ENCODE data around the gene KDF1. TPM values are rescaled to one million over a fixed set of nuclear protein-coding genes. Genes with fewer than 3 reads are reported as not detected.

The KDF1 gene
- polyA plus RNA-seq, 1 of the 3 experiments (the other 2 are of a cell fraction), result not detected

- H3K79me2 ChIP-seq (ENCODE audit: insufficient read depth), result 0 out of 2 replicates have a peak, but pooled peaks cover under 1% of the 10 kb centered on the region
- CTCF ChIA-PET, result interaction anchor here (1.1 kb wide), 1 partner anchor 36 kb away, joined by 3 read pairs; no protein-coding TSS in a partner anchor
Observed at GRCh38 chr1:26946270-26946669, 14.0 kb downstream of the KDF1 start.

More at GRCh38 chr1:26946270-26946669, 14.0 kb downstream of the KDF1 start:
- Histone ChIP-seq H3K4me3 (ENCODE audit: low read depth in 2 of 2, low read length in 1 of 2) (no peak overlapping the region), H4K20me1 (ENCODE audit: insufficient read depth) (0 out of 2 replicates have a peak, but pooled peaks cover under 1% of the 10 kb centered on the region), H2AFZ (ENCODE audit: low read depth) (no peak overlapping the region), H3F3A (replicated peaks; ENCODE audit: insufficient read depth) (peaks cover 8% of the 10 kb centered on the region), H3K36me3 (replicated peaks in 1 of 2; ENCODE audit: control insufficient read depth in 1 of 2, insufficient read depth in 2 of 2, low read length in 1 of 2) (peaks cover 26 to 28% of the 10 kb centered on the region in 2 experiments), H3K9me2 (no peaks in the 10 kb centered on the region), H3K4me2 (no peak overlapping the region), H3K4me1 (ENCODE audit: control insufficient read depth in 1 of 2, insufficient read depth in 2 of 2, low read depth in 1 of 2, low read length in 1 of 2) (peaks cover 0 to 3% of the 10 kb centered on the region in 2 experiments; a peak in 1 of 4 replicates), H3K9me3 (no peaks in the 10 kb centered on the region), H3K27me3 (ENCODE audit: insufficient read depth) (no peaks in the 10 kb centered on the region), H3K9ac (no peak overlapping the region), H3K27ac (ENCODE audit: low read depth in 2 of 2, low read length in 1 of 2) (no peak overlapping the region)
- 90% methylated on average over 3 of the region's 4 CpGs for WGBS (ENCODE audit: low lambda C conversion rate)
- no peak for DNase-seq
- POLR2A ChIA-PET, result no interaction called here
- no peak for TF ChIP-seq EZH2phosphoT487 (IDR thresholded peaks at IDR 0.05; ENCODE audit: borderline replicate concordance, low read depth)
- no peak for TF ChIP-seq CTCF (IDR thresholded peaks at IDR 0.05)
- TF ChIP-seq RFX5 (IDR thresholded peaks at IDR 0.05; ENCODE audit: low read length), result no peak
- no peak for TF ChIP-seq ELF1 (IDR thresholded peaks at IDR 0.05)
- no peak for TF ChIP-seq SIN3A (IDR thresholded peaks at IDR 0.05; ENCODE audit: borderline replicate concordance, low read depth, low read length)
- no peak for TF ChIP-seq SMC3 (IDR thresholded peaks at IDR 0.05; ENCODE audit: low read depth, low read length)
- TF ChIP-seq REST (IDR thresholded peaks at IDR 0.05; ENCODE audit: low read depth, low read length), result no peak
- no peak for TF ChIP-seq PBX3 (IDR thresholded peaks at IDR 0.05)
- TF ChIP-seq RAD21 (IDR thresholded peaks at IDR 0.05; ENCODE audit: low read length), result no peak
- TF ChIP-seq GABPA (IDR thresholded peaks at IDR 0.05; ENCODE audit: low read depth), result no peak
- TF ChIP-seq RCOR1 (IDR thresholded peaks at IDR 0.05; ENCODE audit: low read length), result no peak
- no peak for TF ChIP-seq JUND (IDR thresholded peaks at IDR 0.05)
- TF ChIP-seq FOSL2 (IDR thresholded peaks at IDR 0.05; ENCODE audit: borderline replicate concordance, low read depth), result no peak
- no peak for TF ChIP-seq USF2 (IDR thresholded peaks at IDR 0.05; ENCODE audit: borderline replicate concordance, low read depth, low read length)
- TF ChIP-seq MEF2A (IDR thresholded peaks at IDR 0.05; ENCODE audit: borderline replicate concordance, low read depth), result no peak
- TF ChIP-seq MAX (IDR thresholded peaks at IDR 0.05; ENCODE audit: low read depth), result no peak
- no peak for TF ChIP-seq YY1 (IDR thresholded peaks at IDR 0.05; ENCODE audit: low read depth)
- TF ChIP-seq ZBTB33 (IDR thresholded peaks at IDR 0.05; ENCODE audit: borderline replicate concordance, low read depth), result no peak
- TF ChIP-seq FOXM1 (IDR thresholded peaks at IDR 0.05; ENCODE audit: low read depth), result no peak
